Trophoblast cell (in vitro differentiated cells and primary cell): ENCODE results near the gene UCHL1.
A peak's percentile ranks its signal among the peaks of the same experiment; 100 is the strongest.

Experiments used
- DNase-seq, 2 donors: peaks; one replicate each; pipeline ENCODE4 v3.0.0-alpha.2; 2016
- H2AFZ ChIP-seq: 2 replicates; pipeline ENCODE4 v1.6.1; 2013; ENCODE audit warnings: low read length, moderate library complexity, mild to moderate bottlenecking; ENCODE audit not compliant: insufficient read depth, poor library complexity
- H2AK5ac ChIP-seq: 2 replicates; pipeline ENCODE4 v1.6.1; 2013; ENCODE audit warnings: mild to moderate bottlenecking, low read length
- H2BK120ac ChIP-seq: 2 replicates; pipeline ENCODE4 v1.6.1; 2013; ENCODE audit warnings: low read length, mild to moderate bottlenecking, moderate library complexity; ENCODE audit not compliant: insufficient read depth, poor library complexity
- H2BK12ac ChIP-seq: 2 replicates; pipeline ENCODE4 v1.6.1; 2013; ENCODE audit warnings: mild to moderate bottlenecking, low read length, moderate library complexity
- H2BK5ac ChIP-seq: 2 replicates; pipeline ENCODE4 v1.6.1; 2013; ENCODE audit warnings: low read length, low read depth, moderate library complexity, mild to moderate bottlenecking; ENCODE audit not compliant: poor library complexity
- H3K14ac ChIP-seq: 2 replicates; pipeline ENCODE4 v1.6.1; 2013; ENCODE audit warnings: mild to moderate bottlenecking, low read length
- H3K18ac ChIP-seq: 2 replicates; pipeline ENCODE4 v1.6.1; 2013; ENCODE audit warnings: mild to moderate bottlenecking, low read length
- H3K23ac ChIP-seq: 2 replicates; pipeline ENCODE4 v1.6.1; 2013; ENCODE audit warnings: low read length
- H3K27ac ChIP-seq: 2 replicates; pipeline ENCODE4 v1.5.1; 2013; ENCODE audit warnings: low read depth, mild to moderate bottlenecking, inconsistent platforms, low read length, moderate library complexity
- H3K27me3 ChIP-seq: 2 replicates; pipeline ENCODE4 v1.6.1; 2013; ENCODE audit warnings: inconsistent platforms, mild to moderate bottlenecking, low read length, moderate library complexity; ENCODE audit not compliant: insufficient read depth
- H3K36me3 ChIP-seq, 2 experiments: 1 replicate in 1 of 2; 2 replicates in 1 of 2; pipeline ENCODE4 v1.6.1; 2013; ENCODE audit warnings: low read length in 2 of 2, mild to moderate bottlenecking in 2 of 2, moderate library complexity in 1 of 2; ENCODE audit not compliant: insufficient read depth in 2 of 2, control insufficient read depth in 1 of 2
- H3K4ac ChIP-seq: 2 replicates; pipeline ENCODE4 v1.6.1; 2013; ENCODE audit warnings: low read depth, mild to moderate bottlenecking, low read length, moderate library complexity
- H3K4me1 ChIP-seq, 2 experiments: 1 replicate in 1 of 2; 2 replicates in 1 of 2; pipeline ENCODE4 v1.6.1; 2013; ENCODE audit warnings: low read length in 2 of 2, mild to moderate bottlenecking in 2 of 2, moderate library complexity in 1 of 2; ENCODE audit not compliant: insufficient read depth in 2 of 2, control insufficient read depth in 1 of 2
- H3K4me2 ChIP-seq: 2 replicates; pipeline ENCODE4 v1.6.1; 2013; ENCODE audit warnings: inconsistent platforms, mild to moderate bottlenecking, low read length, moderate library complexity
- H3K4me3 ChIP-seq: 2 replicates; pipeline ENCODE4 v1.5.1; 2013; ENCODE audit warnings: mild to moderate bottlenecking, low read depth, low read length, inconsistent platforms
- H3K79me1 ChIP-seq: one replicate; pipeline ENCODE4 v1.6.1; 2013; ENCODE audit warnings: low read length
- H3K79me2 ChIP-seq: 2 replicates; pipeline ENCODE4 v1.6.1; 2013; ENCODE audit warnings: low read length, mild to moderate bottlenecking; ENCODE audit not compliant: control insufficient read depth, insufficient read depth, poor library complexity
- H3K9ac ChIP-seq: 2 replicates; pipeline ENCODE4 v1.6.1; 2013; ENCODE audit warnings: mild to moderate bottlenecking, low read length
- H3K9me3 ChIP-seq: 2 replicates; pipeline ENCODE4 v1.6.1; 2013; ENCODE audit warnings: low read depth, mild to moderate bottlenecking, control low read depth, inconsistent platforms, low read length; ENCODE audit not compliant: insufficient read depth
- H4K12ac ChIP-seq: 2 replicates; pipeline ENCODE4 v1.6.1; 2013; ENCODE audit warnings: low read depth, mild to moderate bottlenecking, low read length, moderate library complexity
- H4K8ac ChIP-seq: 2 replicates; pipeline ENCODE4 v1.6.1; 2013; ENCODE audit warnings: low read depth, mild to moderate bottlenecking, low read length, moderate library complexity
- H4K91ac ChIP-seq: one replicate; pipeline ENCODE4 v1.6.1; 2013; ENCODE audit warnings: low read depth, mild to moderate bottlenecking, low read length, moderate library complexity
- WGBS: extraction: QIAGEN DNeasy Blood & Tissue Kit; methylation state at CpG from one replicate; pipeline ENCODE4 v1.1.7; 2013; ENCODE audit warnings: missing lambda C conversion rate; ENCODE audit not compliant: insufficient read length, insufficient coverage; ENCODE audit errors: extremely low coverage; 5-methylcytosine and 5-hydroxymethylcytosine counted together

Gene UCHL1

GRCh38 chr4:41211951-41212615 lies 44.6 kb upstream of the UCHL1 start:
- Histone ChIP-seq H3K79me2 (peaks cover 27% of the 10 kb centered on the region), H3K9ac (no peak overlapping the region), H3K79me1 (peaks cover 24% of the 10 kb centered on the region), H4K12ac (no peak overlapping the region), H3K4me1 (peaks cover 12 to 22% of the 10 kb centered on the region in 2 experiments), H2BK12ac (no peak overlapping the region), H3K4me3 (no peak overlapping the region), H3K14ac (no peak overlapping the region), H3K4me2 (peak overlapping the region; percentile 51), H2AK5ac (no peak overlapping the region), H3K36me3 (peaks cover 0 to 2% of the 10 kb centered on the region in 2 experiments), H2BK120ac (no peak overlapping the region), H4K91ac (no peak overlapping the region), H3K27ac (no peak overlapping the region), H2BK5ac (no peak overlapping the region), H3K9me3 (no peaks in the 10 kb centered on the region), H3K4ac (peak overlapping the region; percentile 73), H3K18ac (no peak overlapping the region), H3K27me3 (no peaks in the 10 kb centered on the region), H2AFZ (no peak overlapping the region), H3K23ac (no peak overlapping the region), H4K8ac (no peak overlapping the region)
- WGBS, result no CpG with 5 or more reads among the region's 1 CpG
- DNase-seq, result no peak

GRCh38 chr4:41212616-41213203 lies 44.0 kb upstream of the UCHL1 start:
- Histone ChIP-seq H3K4me3 (no peak overlapping the region), H3K4me2 (peak overlapping the region; percentile 85), H3K36me3 (peaks cover 0 to 2% of the 10 kb centered on the region in 2 experiments), H4K12ac (no peak overlapping the region), H3K14ac (no peak overlapping the region), H3K27me3 (no peaks in the 10 kb centered on the region), H2BK120ac (no peak overlapping the region), H3K18ac (no peak overlapping the region), H3K9ac (no peak overlapping the region), H3K4me1 (peaks cover 12 to 19% of the 10 kb centered on the region in 2 experiments), H4K91ac (no peak overlapping the region), H3K27ac (no peak overlapping the region), H2BK5ac (no peak overlapping the region), H3K9me3 (no peaks in the 10 kb centered on the region), H2BK12ac (no peak overlapping the region), H2AFZ (no peak overlapping the region), H3K4ac (peak overlapping the region; percentile 73), H3K79me1 (peaks cover 24% of the 10 kb centered on the region), H4K8ac (no peak overlapping the region), H3K23ac (no peak overlapping the region), H3K79me2 (peaks cover 25% of the 10 kb centered on the region), H2AK5ac (no peak overlapping the region)
- DNase-seq, result peak in 1 of 2 donors; percentile 70
- WGBS, result no CpG with 5 or more reads among the region's 12 CpGs

GRCh38 chr4:41213625-41214135 lies 43.0 kb upstream of the UCHL1 start:
- H3K14ac ChIP-seq, result peak overlapping the region; percentile 95
- H3K36me3 ChIP-seq, result peaks cover 0 to 2% of the 10 kb centered on the region in 2 experiments
- H3K9ac ChIP-seq, result peak overlapping the region; percentile 98
- H3K4me3 ChIP-seq, result peak overlapping the region; percentile 91
- H2BK5ac ChIP-seq, result peak overlapping the region; percentile 81
- WGBS, result no CpG with 5 or more reads among the region's 35 CpGs
- H4K8ac ChIP-seq, result peak overlapping the region; percentile 82
- no peaks in the 10 kb centered on the region for H3K27me3 ChIP-seq
- H2BK120ac ChIP-seq, result peak overlapping the region; percentile 92
- no peak overlapping the region for H3K23ac ChIP-seq
- peak overlapping the region; percentile 29 for H2AK5ac ChIP-seq
- H3K79me1 ChIP-seq, result peaks cover 24% of the 10 kb centered on the region
- peak overlapping the region; percentile 91 for H3K27ac ChIP-seq
- peak overlapping the region; percentile 25 for H3K4ac ChIP-seq
- H3K9me3 ChIP-seq, result no peaks in the 10 kb centered on the region
- H3K4me2 ChIP-seq, result peak overlapping the region; percentile 85
- peak overlapping the region; percentile 86 for H4K91ac ChIP-seq
- peaks cover 25% of the 10 kb centered on the region for H3K79me2 ChIP-seq
- H2BK12ac ChIP-seq, result no peak overlapping the region
- DNase-seq, result no peak
- H3K4me1 ChIP-seq, result peaks cover 7 to 14% of the 10 kb centered on the region in 2 experiments
- H2AFZ ChIP-seq, result peak overlapping the region; percentile 79
- peak overlapping the region; percentile 94 for H3K18ac ChIP-seq
- H4K12ac ChIP-seq, result peak overlapping the region; percentile 44

GRCh38 chr4:41214136-41214824 lies 42.4 kb upstream of the UCHL1 start, which contains the start of gene APBB2:
TSS of gene APBB2 (minus strand) at chr4:41214542. CDS start at chr4:41033254, 181,288 bp downstream.
- Histone ChIP-seq H2BK120ac (peak within 1 kb of the TSS; percentile 92), H3K4me1 (peaks cover 5 to 11% of the 10 kb centered on the region in 2 experiments), H3K9me3 (no peaks in the 10 kb centered on the region), H3K36me3 (peaks cover 0 to 2% of the 10 kb centered on the region in 2 experiments), H3K23ac (no peak within 1 kb of the TSS), H3K4me2 (peak within 1 kb of the TSS; percentile 85), H2BK12ac (peak within 1 kb of the TSS; percentile 70), H4K12ac (peak within 1 kb of the TSS; percentile 66), H3K18ac (peak within 1 kb of the TSS; percentile 94), H3K27ac (peak within 1 kb of the TSS; percentile 91), H3K9ac (peak within 1 kb of the TSS; percentile 98), H3K4me3 (peak within 1 kb of the TSS; percentile 91), H3K79me1 (peaks cover 23% of the 10 kb centered on the region), H3K79me2 (peaks cover 24% of the 10 kb centered on the region), H3K4ac (peak within 1 kb of the TSS; percentile 60), H2AK5ac (peak within 1 kb of the TSS; percentile 81), H4K91ac (peak within 1 kb of the TSS; percentile 86), H4K8ac (peak within 1 kb of the TSS; percentile 90), H3K14ac (peak within 1 kb of the TSS; percentile 95), H3K27me3 (no peaks in the 10 kb centered on the region), H2BK5ac (peak within 1 kb of the TSS; percentile 81), H2AFZ (peak within 1 kb of the TSS; percentile 79)
- no CpG with 5 or more reads among the region's 71 CpGs for WGBS
- peak; percentile 97 to 99 for DNase-seq
